GM12874 (cell line): ENCODE data around the gene PRPH2.

ENCODE experiments used
- TF ChIP-seq, protein P1 (sequence below): IDR thresholded peaks from 2 replicates; pipeline ENCODE4 v1.5.1; 2011; ENCODE audit warnings: low read depth, mild to moderate bottlenecking, control low read depth, low read length, moderate library complexity; ENCODE audit not compliant: insufficient read depth

PRPH2 gene

DNA sequence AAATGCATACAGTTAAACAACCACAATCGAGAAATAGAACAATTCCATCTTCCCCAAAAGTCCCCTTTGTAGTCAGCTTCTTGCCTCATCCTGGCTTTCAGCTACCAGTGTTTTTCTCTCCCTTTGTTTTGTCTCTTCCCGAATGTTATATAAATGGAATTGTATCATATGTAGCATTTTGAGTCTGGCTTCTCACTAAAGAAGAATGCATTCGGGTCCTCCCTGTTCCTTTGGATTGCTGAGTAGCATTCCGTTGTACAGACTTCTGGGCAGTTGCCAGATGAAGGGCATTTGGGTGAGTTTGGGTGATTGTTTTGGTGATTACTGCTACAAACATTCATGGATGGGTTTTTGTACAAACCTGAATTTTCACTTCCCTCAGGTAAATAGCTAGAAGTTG, 27.8 kb downstream of the PRPH2 start:
- TF ChIP-seq, protein P1, sequence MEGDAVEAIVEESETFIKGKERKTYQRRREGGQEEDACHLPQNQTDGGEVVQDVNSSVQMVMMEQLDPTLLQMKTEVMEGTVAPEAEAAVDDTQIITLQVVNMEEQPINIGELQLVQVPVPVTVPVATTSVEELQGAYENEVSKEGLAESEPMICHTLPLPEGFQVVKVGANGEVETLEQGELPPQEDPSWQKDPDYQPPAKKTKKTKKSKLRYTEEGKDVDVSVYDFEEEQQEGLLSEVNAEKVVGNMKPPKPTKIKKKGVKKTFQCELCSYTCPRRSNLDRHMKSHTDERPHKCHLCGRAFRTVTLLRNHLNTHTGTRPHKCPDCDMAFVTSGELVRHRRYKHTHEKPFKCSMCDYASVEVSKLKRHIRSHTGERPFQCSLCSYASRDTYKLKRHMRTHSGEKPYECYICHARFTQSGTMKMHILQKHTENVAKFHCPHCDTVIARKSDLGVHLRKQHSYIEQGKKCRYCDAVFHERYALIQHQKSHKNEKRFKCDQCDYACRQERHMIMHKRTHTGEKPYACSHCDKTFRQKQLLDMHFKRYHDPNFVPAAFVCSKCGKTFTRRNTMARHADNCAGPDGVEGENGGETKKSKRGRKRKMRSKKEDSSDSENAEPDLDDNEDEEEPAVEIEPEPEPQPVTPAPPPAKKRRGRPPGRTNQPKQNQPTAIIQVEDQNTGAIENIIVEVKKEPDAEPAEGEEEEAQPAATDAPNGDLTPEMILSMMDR: no peak

DNA sequence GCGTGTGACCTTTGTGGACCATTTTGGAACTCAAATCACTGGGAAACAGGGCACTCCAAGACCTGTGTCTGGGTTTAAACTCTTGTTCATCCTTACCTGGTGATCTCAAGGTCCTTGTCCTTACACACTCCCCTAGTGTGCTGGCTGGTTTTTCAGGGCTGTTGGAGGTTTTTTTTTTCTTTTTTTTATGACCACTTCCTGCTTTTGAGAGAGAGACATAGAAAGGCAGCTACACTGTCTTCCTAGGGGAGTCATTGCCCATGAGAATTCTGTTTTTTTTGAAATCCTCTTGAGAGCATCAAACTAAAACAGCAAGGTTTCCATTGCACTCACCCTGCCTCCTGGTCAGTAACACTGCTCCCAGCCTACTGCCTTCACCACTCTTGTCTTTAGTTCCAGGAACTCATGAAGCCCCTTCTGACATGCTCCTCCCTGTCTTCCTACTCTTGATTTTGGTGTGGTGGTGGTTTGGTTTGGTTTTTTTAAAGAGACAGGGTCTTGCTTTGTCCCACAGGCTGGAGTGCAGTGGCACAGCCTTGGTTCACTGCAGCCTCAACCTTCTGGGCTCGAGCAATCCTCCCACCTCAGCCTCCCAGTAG, 28.6 kb downstream of the PRPH2 start:
- TF ChIP-seq, protein P1: no peak

DNA sequence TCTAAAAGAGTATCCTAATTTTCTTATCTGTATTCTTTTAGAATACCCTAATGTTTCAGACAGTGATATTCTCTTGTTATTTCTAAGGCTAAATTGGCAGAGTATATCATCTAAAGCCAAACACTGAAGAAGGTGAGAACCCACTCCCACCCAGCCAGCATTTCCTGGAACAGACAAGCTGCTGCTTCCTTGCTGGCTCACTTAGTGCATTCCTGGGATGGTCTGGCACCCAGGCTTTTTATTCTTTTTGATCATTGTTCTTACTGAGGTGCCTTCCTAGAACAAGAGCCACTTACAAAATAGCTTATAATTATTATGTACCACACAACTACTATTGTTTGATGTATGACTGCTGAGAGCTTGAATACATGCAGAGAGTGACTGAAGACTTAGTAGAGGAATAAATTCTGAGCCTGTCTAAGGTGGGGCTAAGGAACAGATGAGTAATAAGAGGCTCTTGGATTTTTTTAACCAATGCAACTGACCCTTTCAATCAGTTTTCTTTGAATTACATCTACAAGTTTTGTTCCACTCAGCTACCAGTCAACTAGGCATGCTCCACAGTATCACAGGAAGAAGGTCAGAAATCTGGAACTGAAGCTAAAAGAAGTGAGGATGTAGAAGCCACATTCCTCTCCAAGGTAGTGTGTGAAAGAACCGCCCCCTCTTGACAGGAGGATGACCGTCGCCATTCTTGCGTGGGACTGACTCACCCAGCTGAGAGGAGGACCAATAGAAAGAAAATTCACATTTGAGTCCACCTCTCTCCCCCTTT, 30.1 kb downstream of the PRPH2 start:
- TF ChIP-seq, protein P1: no peak

DNA sequence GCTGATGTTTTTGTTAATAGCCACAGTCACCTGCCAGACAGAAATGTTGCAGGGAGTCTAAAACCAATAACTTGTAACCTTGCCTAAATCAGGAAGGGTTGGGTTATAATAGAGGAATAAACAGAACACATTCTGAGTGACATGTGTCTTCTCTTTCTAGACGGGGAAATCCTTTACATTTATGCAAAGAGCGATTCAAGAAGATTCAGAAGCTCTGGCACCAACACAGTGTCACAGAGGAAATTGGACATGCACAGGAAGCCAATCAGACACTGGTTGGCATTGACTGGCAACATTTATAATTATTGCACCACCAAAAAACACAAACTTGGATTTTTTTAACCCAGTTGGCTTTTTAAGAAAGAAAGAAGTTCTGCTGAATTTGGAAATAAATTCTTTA, 31.5 kb downstream of the PRPH2 start:
- TF ChIP-seq, protein P1: no peak

DNA sequence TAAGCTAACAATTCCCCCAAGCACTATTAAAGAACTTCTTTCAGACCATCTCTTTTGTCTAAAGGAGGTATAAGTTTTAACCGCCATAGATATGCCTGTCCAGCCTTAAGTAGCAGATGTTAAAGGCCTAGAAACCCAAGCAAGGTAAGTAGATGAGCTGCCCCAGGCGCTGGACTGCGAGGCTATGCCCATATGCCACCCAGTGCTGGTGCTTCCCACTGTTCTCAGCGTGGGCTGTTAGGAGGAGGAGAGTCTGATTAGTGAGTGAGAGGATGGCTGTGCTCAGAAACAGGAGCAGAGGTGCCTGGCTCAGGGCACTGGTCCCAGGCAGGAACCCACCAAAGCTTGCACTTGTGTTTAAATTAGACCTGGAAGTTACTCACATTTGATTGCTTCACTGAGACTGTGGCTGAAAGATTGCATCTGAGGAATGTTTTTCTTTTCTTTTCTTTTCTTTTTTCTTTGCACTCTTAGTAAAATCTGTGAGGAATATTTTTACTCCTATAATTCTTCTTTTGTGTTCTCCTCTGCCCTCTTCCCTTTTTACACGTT, 32.2 kb downstream of the PRPH2 start:
- TF ChIP-seq, protein P1: no peak

DNA sequence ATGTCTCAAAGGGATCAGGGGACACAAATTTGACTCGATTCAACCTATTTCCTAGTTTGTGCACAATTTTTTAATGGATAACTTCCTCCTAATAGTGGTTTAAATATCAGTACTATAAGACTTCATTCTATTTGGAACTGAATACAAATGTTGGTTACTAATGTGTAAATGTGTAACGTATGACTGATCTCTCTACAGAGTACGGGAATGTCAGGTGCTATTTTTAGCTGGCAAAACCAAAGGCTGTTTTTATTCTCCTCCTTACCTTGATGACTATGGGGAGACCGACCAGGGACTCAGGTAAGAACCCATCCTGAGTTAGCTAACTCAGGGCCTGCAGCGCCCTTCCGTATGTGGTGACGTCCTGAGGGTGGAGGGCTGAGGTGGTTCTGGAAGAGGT, 33.0 kb downstream of the PRPH2 start:
- TF ChIP-seq, protein P1: no peak

DNA sequence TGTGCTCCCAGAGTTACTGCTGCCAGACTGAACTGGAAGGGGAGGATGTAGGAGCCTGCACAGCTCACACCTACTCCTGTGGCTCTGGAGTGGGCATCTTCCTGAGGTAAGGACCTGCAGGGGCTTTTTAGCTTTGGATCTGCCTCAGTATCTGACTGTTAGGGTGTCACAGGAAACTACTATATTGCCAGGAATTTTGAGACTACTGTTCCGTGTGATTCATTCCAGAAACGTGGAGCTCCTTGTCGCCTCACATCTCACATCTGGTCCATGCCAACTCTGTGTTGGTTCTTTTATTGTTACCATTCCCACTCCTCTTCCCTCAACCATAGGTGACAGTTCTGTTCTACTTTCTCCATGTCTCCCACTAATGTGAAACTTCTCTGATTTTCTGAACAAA, 34.1 kb downstream of the PRPH2 start:
- TF ChIP-seq, protein P1: no peak
